ENCODE results near the gene WDR26. TPM values are rescaled to one million over a fixed set of nuclear protein-coding genes. Genes with fewer than 3 reads are reported as not detected.

Gene WDR26
- total and polyA plus RNA-seq, 4 donors: 20.2 to 94.7 (median 57.5) TPM

DNA sequence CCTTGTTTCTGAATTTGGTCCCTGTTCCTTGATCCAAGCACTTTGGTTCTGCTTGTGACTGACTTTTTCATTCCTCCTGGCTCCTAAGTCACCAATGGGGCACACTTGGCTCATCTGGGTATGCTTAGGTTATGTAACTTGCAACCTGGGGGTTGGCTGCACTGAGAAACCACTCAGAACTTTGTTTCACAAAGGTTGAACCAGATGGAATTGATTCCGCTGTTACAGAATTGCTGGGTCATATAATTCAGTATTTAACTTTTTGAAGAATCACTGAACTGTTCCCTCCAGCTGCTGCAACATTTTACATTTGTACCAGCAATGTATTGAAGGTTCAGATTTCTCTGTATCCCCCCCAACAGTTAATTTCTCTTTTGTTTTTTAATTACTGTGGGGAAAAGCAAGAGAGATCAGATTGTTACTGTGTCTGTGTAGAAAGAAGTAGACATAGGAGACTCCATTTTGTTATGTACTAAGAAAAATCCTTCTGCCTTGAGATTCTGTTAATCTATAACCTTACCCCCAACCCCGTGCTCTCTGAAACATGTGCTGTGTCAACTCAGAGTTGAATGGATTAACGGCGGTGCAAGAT, 95.1 kb downstream of the WDR26 start:
- Histone ChIP-seq H3K9me3 (ENCODE audit: control insufficient read depth, low read length) (peaks cover 1% of the 10 kb centered on the region), H3K27ac (ENCODE audit: low read depth in 1 of 2, low read length in 2 of 2) (no peak overlapping the region), H3K4me3 (ENCODE audit: low read length in 2 of 2) (no peak overlapping the region), H3K36me3 (ENCODE audit: control insufficient read depth in 1 of 2, insufficient read depth in 2 of 2, low read length in 1 of 2) (no peaks in the 10 kb centered on the region), H3K27me3 (ENCODE audit: control insufficient read depth in 1 of 2, insufficient read depth in 2 of 2, low read length in 1 of 2) (no peaks in the 10 kb centered on the region), H3K4me1 (ENCODE audit: control insufficient read depth in 1 of 2, insufficient read depth in 2 of 2, low read length in 2 of 2) (no peaks in the 10 kb centered on the region)
- intact Hi-C loops (cut with DNase I): no loop called here
- DNase-seq (no peak), ATAC-seq (ENCODE audit: low FRiP score) (no peak)
- 79 to 85% methylated on average over 2 of the region's 4 CpGs for WGBS, 2 donors

GRCh38 chr1:224338150-224338838, 96.3 kb downstream of the WDR26 start:
- H3K27me3 ChIP-seq (ENCODE audit: control insufficient read depth in 1 of 2, insufficient read depth in 2 of 2, low read length in 1 of 2): no peaks in the 10 kb centered on the region
- 85 to 95% methylated on average over 4 of the region's 4 CpGs for WGBS, 2 donors
- H3K9me3 ChIP-seq (ENCODE audit: control insufficient read depth, low read length): no peaks in the 10 kb centered on the region
- no peak for ATAC-seq (ENCODE audit: low FRiP score)
- H3K4me1 ChIP-seq (ENCODE audit: control insufficient read depth in 1 of 2, insufficient read depth in 2 of 2, low read length in 2 of 2): no peaks in the 10 kb centered on the region
- no peaks in the 10 kb centered on the region for H3K36me3 ChIP-seq (ENCODE audit: control insufficient read depth in 1 of 2, insufficient read depth in 2 of 2, low read length in 1 of 2)
- H3K27ac ChIP-seq (ENCODE audit: low read depth in 1 of 2, low read length in 2 of 2): no peak overlapping the region
- DNase-seq: no peak
- H3K4me3 ChIP-seq (ENCODE audit: low read length in 2 of 2): no peak overlapping the region
- intact Hi-C loops (cut with DNase I): no loop called here

Small RNA genes within 50 kb of the gene (microRNA-seq; reads per million reads assigned to microRNA genes)
- 0 reads per million in 2 donors for gene MIR4742

Other genes with a start within 250 kb of the WDR26 start
- 10 to 100 TPM; 19.8 to 27.9 TPM for gene NVL, start 104.6 kb downstream of the WDR26 start, total RNA-seq
- gene NVL, start 104.6 kb downstream of the WDR26 start, polyA plus RNA-seq: 10 to 100 TPM; 15.7 to 28.5 TPM
- 10 to 100 TPM; 45.3 to 45.6 TPM for gene CNIH4, start 77.9 kb downstream of the WDR26 start, total RNA-seq
- 10 to 100 TPM; 44.0 to 49.1 TPM for gene CNIH4, start 77.9 kb downstream of the WDR26 start, polyA plus RNA-seq
- gene CNIH3, start 181.5 kb upstream of the WDR26 start, total RNA-seq: 1 to 10 TPM; 2.4 to 3.4 TPM
- gene CNIH3, start 181.5 kb upstream of the WDR26 start, polyA plus RNA-seq: 1 to 10 TPM; 3.3 to 8.2 TPM

Measured in aorta (tissue), 5 donors.